Hippocampal formation (tissue), 2 donors: ENCODE results near the gene JPH3.
"Not testable (repeated sequence)": the region's sequence is repeated elsewhere in the genome, so short reads cannot be mapped to it uniquely, and the experiment has no call there.

Source experiments
- DNase-seq, 2 donors: peaks; one replicate each; lab custom pipeline; 2025; lab: John Stamatoyannopoulos, UW

Gene JPH3

DNA sequence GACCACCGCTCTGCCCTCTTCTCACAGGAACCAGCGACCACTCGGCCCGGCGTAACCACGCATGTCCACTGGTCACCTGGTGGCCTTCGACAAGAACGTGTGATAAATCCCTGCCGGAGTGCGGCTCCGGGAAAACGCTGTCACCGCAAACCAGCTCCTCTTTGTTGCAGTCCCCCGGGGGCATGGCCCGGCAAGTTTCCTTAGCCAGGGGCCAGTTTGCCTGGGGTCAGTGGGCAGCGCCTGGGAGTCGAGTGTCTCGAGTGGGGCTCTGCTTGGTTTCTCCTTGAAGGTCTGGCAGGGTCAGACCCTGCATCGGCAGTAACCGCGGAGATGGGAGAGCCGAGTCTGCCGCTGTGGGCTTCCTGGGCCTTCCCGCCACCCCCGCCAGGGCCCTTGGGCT lies 52.5 kb downstream of the JPH3 start:
- DNase-seq: no peak

DNA sequence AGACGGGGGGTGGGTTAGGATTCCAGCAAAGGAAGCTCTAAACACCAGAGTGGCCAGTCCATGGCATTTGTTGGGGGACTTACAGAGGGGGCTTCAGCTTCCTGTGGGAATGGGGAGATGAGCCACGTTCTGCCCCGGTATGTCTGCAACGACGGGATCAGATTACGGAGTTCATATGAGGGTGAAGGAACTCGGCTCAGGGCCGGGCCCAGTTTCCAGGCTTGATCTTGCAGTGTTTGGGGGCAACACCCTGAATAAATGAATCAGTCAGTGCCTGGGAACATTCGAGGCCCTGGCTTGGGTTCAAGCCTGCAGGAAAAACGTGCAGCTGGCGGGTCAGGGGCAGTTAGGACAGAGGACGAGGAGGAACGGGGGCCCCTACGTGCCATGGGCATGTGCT lies 54.0 kb downstream of the JPH3 start:
- DNase-seq: no peak

DNA sequence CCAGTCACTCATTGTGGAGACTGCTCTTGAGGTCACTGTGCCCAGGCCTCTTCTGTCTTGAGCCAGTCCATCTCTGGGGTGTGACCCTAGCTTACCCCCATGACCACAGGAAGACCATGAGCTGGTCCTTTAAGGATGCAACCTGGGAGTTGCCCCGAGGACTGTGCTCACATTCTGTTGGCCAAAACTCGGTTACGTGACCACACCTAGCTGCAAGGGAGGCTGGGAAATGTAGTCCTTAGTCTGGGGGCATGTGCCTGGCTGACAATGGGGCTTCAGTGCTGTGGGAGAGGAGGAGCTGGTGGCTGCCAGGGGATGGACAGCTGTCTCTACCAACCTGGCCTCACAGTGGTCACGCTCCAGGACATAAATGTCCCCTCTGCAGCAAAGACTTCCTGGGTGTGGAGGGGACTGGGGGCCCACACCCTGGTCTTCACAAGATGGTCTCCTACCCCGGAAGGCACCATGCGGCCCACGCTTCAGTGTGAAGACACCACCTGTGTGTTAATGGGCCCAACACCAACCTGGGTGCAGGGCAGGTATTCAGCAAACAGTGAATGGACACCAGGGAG lies 55.4 kb downstream of the JPH3 start:
- no peak for DNase-seq

DNA sequence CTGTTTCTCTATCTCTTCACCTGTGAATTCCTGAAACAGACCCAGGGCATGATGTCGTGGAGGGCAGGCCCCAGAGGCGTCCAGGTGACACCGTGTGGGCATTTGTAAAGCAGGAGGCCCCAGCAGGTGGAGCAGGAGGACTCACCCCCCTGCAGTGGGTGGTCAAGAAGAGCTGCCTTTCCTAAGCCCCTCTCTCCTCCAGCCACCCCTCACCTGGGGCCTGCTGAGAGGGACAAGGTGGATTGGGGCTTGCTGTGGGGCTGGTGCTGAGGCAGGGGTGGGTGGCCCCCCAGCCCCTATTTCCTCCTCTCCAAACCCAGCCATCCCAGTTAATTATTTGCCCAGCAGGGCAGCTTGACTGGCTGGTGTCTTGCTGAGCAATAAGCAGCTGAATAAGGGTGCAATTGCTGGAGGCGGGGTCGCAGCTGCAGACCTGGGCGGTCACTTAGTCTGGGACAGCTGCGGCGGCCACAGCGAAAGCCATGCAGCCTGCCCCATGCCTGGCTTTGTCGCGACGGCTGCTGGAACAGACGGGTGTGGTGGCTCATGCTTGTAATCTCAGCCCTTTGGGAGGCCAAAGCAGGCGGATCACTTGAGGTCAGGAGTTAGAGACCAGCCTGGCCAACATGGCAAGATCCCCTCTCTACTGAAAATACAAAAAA lies 56.4 kb downstream of the JPH3 start:
- no peak for DNase-seq

DNA sequence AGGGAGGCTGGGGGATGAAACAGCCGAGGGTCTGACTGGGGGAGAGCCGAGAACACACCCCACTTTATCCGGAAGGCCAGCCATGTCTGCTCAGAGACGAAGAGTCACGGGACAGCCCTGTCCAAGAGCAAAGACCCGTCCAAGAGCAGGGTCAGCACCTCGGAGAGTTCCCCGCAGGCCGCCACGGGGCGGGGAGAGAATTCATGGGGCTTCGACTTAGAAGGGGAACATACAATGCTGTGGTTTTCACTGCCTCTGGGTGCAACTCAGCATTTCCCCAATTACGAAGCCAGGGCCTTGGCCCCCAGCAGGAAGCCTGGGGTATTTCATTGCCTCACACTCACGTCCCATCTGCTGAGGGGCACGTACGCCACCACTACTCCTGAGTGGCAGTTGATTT lies 59.3 kb downstream of the JPH3 start:
- no peak for DNase-seq

DNA sequence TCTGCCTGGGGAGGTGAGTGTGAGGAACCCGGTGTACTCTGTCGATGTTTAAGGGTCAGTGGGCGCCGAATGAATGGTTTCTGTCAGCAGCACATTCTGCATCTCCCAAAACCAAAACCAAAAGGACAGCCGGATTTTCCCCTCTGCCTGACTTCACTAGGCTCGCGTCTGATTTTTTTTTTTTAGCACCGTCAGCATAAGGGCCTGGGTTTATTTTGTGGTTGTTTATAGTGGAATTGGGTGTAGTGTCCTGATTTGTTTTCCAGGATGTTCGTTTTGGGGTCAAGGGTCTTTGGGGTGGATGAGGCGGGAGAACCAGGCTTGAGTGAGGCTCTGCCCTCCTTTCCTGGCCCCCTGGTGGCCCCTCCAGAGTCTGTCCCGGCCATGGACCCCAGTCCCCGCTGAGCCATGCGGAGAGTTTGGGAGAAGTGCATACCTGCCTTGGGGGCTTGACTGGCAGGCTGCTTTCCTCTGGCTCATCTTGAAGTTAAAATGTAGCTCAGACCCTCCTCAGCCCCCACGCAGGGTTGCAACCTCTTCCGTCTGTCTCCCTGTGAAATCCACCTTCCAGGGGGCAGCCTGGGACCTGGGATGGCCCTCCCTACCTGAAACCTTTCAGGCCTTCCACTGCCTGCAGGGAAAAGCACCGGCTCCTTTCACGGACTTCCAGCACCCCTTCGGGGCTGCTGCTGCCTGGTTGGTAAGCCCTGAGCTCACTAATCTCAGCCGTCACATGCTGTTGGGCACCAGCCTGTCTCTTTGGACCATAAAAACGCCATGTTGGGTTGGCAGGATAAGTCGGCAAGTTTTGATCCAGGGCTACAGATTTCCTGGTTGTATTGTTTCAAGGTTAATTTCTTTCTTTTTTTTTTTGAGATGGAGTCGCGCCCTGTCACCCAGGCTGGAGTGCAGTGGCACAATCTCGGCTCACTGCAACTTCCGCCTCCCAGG lies 60.2 kb downstream of the JPH3 start:
- no peak for DNase-seq

DNA sequence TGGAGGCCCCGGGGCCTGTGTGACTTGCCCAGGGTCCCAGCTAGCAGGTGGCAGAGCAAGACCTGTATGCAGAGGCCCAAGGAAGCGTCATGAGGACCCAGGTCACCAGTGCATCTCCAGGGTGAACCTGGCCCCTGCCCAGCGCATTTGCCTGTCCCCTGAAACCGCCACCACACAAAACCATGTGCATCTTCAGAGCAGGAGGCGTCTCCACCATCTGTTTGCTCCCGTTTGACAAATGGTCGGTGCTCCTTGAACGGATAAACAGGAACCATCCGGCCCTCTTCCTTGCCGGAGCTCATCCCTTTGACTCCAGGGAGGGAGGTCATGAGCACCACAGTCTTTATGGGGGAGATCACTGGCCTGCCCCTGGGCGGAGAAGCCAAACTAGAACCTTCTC lies 62.5 kb downstream of the JPH3 start:
- no peak for DNase-seq

DNA sequence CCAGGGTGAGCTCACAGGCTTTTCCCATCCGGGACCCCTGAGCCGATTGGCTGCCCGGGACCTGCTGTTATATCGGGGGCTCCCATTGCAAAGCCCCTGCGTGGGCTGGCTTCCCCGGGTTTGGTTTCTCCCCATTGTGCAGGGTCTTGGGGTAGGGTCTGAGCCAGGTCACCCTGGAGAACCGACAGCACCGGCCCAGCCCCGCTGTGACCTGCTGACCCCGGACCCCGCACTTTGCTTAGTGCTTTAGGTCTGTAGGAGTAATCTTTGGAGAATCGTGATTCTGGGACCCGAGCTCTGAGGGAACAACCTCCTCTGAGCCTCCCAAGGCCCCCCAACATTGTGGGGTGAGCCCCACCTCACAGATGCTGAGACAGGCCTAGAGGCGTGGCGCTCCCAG lies 62.9 kb downstream of the JPH3 start:
- DNase-seq: no peak

DNA sequence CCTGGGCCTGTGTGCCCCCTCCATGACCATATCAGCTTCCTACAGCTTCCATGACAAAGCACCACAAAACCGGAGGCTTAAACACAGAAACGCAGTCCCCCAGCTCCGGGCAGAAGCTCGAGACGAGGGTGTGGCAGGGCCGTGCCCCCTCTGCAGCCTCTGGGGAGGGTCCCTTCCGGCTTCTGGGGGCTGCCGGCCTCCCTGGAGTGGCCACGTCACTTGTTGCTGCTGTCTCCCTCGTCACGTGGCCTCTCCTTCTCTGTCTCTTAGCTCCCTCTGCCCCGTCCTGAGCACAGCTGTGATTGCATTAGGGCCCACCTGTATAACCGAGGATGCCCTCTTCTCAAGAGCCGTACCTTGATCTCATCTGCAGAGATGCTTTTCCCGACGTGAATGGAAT lies 64.6 kb downstream of the JPH3 start:
- DNase-seq: no peak

DNA sequence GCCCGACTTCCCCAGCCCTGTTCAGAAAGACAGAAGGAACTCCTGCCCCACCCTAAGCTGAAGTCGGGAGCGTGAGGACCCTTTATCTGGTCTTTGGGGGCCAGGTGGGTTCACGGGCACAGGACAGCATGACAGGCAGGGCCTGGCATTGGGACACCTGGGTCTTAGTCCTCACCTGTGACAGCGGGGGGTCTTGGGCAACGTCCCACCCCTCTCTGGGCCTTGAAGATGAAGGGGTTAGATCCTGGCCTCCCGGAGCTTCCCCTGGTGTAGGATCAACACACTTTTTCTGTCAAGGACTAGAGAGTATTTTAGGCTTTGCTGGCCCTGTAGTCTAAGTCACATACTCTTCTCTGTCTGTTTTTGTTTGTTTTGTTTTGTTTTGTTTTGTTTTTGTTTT lies 65.1 kb downstream of the JPH3 start:
- DNase-seq: no peak

DNA sequence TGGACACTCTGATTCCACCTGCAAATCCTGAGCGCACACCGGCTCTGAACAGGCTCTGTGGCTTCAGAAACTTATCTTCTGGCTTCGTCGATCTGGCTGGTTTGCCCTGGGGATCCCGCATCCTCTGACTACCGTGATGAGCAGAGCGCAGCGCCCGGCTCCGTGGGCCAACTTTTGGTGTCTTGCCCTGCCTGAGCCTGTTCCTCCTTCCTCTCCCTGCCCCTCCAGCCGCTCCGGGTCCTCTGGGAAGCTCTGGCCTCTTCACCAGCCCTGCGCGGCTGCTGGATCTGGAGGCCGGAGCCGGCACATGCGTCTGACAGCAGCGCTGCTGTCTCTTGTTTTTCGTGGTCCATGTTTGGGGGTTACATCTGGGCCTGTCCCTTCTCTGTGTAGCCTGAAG lies 65.6 kb downstream of the JPH3 start:
- DNase-seq: no peak

DNA sequence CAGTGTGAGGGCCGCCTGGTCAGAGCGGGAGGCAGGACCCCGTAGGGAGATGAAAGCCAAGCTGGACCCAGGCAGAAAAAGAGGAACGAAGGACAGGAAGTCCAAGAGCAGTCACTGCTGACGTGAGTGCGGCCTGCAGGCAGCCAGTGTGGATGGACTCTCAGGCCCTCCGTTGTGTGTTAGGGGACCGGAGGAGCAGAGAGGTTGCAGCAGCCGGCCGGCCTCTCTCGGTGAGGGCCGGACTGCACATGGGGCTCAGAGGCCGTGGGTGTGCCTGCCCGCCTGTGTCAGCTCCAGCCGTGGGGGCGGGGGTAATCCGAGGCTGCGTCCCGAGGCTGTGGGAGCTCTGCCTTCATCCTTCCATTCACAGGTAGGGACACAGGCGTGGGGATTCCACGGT lies 67.4 kb downstream of the JPH3 start:
- no peak for DNase-seq

DNA sequence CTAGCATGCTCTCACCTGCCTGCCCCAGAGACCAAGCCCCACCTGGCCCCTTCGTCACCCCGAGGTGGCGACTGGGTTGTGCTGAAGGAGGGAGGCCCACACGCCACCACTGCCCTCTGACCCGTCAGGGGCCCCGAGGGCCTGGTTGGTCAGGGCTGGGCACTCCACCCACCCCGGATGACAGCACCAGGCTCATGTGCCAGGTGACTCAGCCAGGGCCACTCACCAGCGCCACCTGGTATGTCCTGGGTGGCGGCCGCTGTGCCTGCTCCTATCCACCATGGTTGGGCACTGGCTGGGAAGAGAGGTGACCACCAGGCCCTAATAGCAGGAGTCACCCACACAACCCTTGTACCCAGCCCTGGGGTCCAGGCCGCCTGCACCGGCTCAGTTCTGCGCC lies 68.9 kb downstream of the JPH3 start:
- no peak for DNase-seq

DNA sequence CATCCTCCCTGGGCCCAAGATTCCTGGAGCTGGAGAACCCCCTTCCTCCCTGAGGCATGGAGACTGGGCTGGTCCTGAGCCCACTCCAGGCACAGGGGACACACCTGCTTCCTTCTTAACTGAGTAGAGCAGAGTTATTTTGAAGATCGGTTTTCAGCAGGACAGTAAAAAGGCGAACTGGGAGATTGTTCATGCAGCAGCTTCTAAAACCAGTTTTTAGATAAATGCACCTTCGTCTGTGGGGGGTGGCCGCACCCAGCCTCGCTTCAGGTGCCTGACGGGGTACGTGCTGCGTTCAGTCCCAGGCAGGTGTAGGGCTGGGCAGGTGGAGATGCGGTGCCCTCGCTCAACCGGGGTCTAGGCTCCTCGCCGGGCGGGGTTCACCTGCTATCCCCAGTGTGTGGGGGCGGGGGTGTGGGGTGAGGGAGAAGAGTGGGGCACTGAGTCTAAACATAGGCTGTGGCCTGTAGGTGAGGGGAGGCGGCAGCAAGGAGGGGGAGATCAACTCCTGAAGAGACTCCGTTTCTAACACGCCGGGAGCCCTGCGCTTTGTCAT lies 69.5 kb downstream of the JPH3 start:
- DNase-seq: no peak

DNA sequence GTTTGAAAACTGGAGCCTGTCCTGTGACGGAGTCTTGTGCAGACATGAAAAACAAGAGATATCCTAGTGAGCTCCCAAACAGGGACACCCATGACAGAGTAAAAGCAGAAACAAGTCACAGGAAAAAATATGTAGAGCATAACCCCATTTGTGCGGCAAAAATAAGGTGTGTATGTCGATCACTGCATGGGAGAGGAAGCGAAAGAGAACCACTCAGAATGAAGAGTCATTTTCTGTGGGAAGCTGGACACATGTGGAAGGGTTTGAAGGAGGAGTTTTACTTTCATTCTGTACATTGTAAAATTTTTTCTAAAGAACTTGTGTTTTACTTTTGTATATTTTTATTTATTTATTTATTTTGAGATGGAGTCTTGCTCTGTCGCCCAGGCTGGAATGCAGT lies 72.1 kb downstream of the JPH3 start:
- no peak for DNase-seq

DNA sequence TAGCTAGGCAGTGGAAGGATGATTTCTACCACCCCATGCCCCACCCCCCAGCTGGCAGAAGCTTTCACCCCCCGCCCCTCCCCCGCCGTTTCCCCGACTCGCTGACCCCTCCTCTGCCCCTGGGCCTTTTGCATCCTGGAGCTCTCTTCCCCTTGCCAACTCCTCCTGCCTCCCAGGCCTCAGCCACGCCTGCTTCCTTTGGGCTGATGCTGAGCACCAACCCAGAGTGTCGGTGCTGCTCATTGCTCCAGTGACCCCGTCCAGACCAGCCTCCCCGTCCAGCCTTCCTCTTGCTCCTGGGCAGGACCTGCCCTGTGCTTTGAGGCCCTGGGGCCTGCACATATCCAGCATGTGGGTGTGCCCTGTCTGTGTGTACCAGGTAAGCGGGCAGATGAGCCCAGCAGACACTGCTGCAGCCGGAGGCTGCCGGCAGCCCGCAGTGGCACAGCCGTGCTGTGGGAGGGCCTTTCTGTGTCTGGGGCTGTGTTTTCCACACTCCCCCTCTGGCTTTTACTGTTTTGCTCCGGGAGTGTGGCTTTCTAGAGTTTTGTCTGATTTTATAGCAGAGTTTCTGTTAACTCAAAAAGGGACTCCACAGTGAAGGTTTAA lies 72.9 kb downstream of the JPH3 start:
- DNase-seq: no peak

DNA sequence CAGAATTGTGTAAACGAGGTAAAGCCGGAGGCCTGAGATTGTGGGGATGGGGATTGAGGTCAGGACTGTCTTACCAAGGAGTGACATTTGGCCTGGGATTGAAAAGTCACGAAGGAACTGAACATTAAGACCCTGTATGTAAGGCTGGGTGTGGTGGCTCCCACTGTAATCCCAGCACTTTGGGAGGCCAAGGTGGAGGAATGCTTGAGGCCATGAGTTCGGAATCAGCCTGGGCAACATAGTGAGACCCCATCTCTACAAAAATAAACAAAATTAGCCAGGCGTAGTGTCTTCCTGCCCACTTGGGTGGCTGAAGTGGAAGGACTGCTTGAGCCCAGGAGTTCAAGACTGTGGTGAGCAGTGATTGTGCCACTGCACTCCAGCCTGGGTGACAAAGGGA lies 75.5 kb downstream of the JPH3 start:
- no peak for DNase-seq

DNA sequence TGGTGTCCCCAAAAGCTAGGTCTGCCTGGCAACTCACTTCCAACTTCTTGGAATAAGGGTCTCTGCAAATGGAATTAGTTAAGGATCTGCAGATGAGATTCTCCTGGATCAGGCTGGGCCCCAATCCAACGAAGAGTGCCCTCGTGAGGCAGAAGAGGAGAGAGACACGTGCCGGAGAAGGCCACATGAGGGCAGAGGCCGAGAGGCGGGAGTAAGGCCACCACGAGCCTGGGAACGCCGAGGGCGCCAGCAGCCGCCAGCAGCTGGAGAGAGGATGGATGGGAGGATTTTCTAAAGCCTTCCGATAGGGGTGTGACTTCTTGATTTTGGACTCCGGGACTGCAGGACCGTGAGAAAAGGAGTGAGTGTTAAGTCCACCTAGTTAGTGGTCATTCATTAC lies 76.3 kb downstream of the JPH3 start:
- no peak for DNase-seq

DNA sequence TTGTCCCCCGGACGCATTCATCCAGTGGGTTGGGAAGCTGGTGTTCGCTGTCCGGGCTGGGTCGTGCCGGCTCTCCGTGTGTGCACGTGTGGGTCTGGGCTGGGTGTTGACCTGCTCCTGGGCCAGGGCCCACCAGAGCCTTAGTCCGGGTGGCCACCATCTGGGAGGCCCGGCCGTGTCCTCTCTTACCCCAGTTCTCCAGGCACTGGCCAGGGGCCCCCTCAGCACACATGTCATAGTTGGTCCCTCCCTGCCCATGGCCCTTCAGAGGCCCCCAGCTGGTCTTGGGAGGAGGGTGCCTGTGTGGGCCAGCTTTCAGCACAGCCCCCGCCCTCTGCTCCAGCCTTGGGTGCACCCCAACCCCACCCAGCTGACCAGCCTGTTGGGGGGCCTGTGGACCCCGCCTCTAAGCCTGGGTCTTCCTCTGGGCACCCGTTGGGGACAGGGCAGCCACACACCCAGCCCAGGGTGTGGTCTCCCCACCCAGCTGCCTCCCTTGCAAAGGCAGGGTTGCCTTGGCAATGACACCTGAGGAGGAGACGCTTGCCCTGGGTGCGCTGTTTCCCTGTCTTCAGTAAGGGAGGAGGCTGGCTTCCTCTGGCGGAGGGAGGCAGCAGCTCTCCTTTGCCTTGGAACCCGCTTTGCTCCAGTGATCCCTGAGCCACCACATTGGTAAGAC lies 77.4 kb downstream of the JPH3 start:
- DNase-seq: no peak

DNA sequence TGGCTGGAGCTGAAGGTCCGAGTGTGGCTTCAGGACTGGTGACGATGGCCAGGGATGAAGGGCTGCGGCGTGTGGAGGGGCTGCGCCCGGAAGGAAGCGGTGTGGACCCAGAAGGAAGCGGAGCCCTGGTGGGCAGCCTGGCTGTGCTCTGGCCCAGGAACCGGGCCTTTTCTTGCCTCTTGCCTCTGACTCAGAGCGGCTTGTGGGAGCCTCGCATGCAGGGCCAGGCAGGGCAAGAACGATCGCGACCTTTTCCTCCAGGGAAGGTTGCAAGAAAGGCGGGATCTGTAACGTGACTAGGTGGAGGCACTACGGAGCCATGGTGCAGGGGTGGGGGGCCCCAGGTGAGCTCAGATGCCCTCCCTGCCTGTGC lies 78.0 kb downstream of the JPH3 start:
- DNase-seq: no peak

DNA sequence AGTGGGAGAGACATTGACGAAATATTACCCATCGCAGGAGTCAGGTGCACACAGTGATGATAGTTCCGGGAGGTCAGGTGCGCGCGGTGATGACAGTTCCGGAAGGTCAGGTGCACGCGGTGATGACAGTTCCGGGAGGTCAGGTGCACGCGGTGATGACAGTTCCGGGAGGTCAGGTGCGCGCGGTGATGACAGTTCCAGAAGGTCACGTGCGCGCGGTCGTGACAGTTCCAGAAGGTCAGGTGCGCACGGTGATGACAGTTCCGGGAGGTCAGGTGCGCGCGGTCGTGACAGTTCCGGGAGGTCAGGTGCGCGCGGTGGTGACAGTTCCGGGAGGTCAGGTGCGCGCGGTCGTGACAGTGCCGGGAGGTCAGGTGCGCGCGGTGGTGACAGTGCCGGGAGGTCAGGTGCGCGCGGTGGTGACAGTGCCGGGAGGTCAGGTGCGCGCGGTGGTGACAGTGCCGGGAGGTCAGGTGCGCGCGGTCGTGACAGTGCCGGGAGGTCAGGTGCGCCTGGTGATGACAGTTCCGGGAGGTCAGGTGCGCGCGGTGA lies 78.8 kb downstream of the JPH3 start:
- not testable (repeated sequence) for DNase-seq
